IPS-15b (cell line): ENCODE data around the gene ARPC2.

Experiments used
- H3K27me3 ChIP-seq: one replicate; pipeline ENCODE4 v1.6.1; 2013; ENCODE audit warnings: low read length; ENCODE audit not compliant: control insufficient read depth, insufficient read depth
- H3K36me3 ChIP-seq: one replicate; pipeline ENCODE4 v1.6.1; 2013; ENCODE audit warnings: low read length; ENCODE audit not compliant: control insufficient read depth, insufficient read depth
- H3K4me1 ChIP-seq: one replicate; pipeline ENCODE4 v1.6.1; 2013; ENCODE audit warnings: mild to moderate bottlenecking, low read length; ENCODE audit not compliant: control insufficient read depth, insufficient read depth
- H3K4me3 ChIP-seq: one replicate; pipeline ENCODE4 v1.5.1; 2013; ENCODE audit warnings: low read depth, low read length
- H3K9ac ChIP-seq: one replicate; pipeline ENCODE4 v1.6.1; 2013; ENCODE audit warnings: low read depth, mild to moderate bottlenecking, low read length
- H3K9me3 ChIP-seq: one replicate; pipeline ENCODE4 v1.6.1; 2013; ENCODE audit warnings: mild to moderate bottlenecking, low read length; ENCODE audit not compliant: control insufficient read depth, insufficient read depth

ARPC2 gene

GRCh38 chr2:218300141-218300540, 83.2 kb downstream of the ARPC2 start:
- Histone ChIP-seq H3K27me3 (no peaks in the 10 kb centered on the region), H3K9me3 (no peaks in the 10 kb centered on the region), H3K9ac (no peak overlapping the region), H3K4me1 (no peaks in the 10 kb centered on the region), H3K36me3 (no peaks in the 10 kb centered on the region), H3K4me3 (no peak overlapping the region)

GRCh38 chr2:218301176-218301819, 84.3 kb downstream of the ARPC2 start:
- no peak overlapping the region for H3K9ac ChIP-seq
- H3K4me1 ChIP-seq = no peaks in the 10 kb centered on the region
- no peaks in the 10 kb centered on the region for H3K36me3 ChIP-seq
- H3K4me3 ChIP-seq = no peak overlapping the region
- no peaks in the 10 kb centered on the region for H3K27me3 ChIP-seq
- no peaks in the 10 kb centered on the region for H3K9me3 ChIP-seq
